Esophagus muscularis mucosa (tissue), 3 donors: ENCODE results near the gene SMPD3.

Source experiments
- CTCF ChIP-seq, 3 experiments: fragments of 200-600 bp in 2 of 3; fragments of 450-650 bp in 1 of 3; sonication (generic) in 2 of 3; IDR thresholded peaks; one replicate each; pipeline ENCODE4 v1.5.1; 2017 to 2019; ENCODE audit warnings: antibody characterized with exemption in 3 of 3, mild to moderate bottlenecking in 2 of 3, moderate library complexity in 1 of 3
- POLR2A ChIP-seq: fragments of 450-650 bp; IDR thresholded peaks from one replicate; pipeline ENCODE4 v1.6.1; 2017; ENCODE audit warnings: antibody characterized with exemption, moderate library complexity, mild to moderate bottlenecking, low read depth

GRCh38 chr16:68384288-68385161 lies 63.8 kb downstream of the SMPD3 start:
- no peak for TF ChIP-seq CTCF (IDR thresholded peaks at IDR 0.05)
- no peak for TF ChIP-seq POLR2A
